IMR-90 (cell line): ENCODE measurements around the gene FAM216B. TPM values are rescaled to one million over a fixed set of nuclear protein-coding genes. Genes with fewer than 3 reads are reported as not detected.

Experiments
- ATAC-seq: fragments of 200-7000 bp; cut with Tn5 transposase; 2 replicates; pipeline ENCODE4 v1.9.1; 2020; ENCODE audit warnings: low read depth, mild to moderate bottlenecking, moderate library complexity
- BruUV-seq: library from RNA; stranded (reverse); fragments of 400-500 nt; replicated peaks from 2 replicates; lab custom pipeline; 2021; lab: Mats Ljungman, UMichigan
- CTCF ChIA-PET: fragments of 300-600 bp; formaldehyde crosslinking; extraction: SDS; loops from one replicate; lab custom pipeline; 2021; ENCODE audit warnings: antibody characterized with exemption; lab: Yijun Ruan, JAX
- POLR2A ChIA-PET: fragments of 300-600 bp; sonication (Branson Sonifier 250); formaldehyde crosslinking; loops from one replicate; lab custom pipeline; 2022; ENCODE audit warnings: antibody characterized with exemption; ENCODE audit not compliant: unreplicated experiment; lab: Charles Lee
- DNase-seq: peaks from one replicate; pipeline ENCODE4 v3.0.0; 2013
- H2AFZ ChIP-seq: replicated peaks from 2 replicates; pipeline ENCODE3; 2013; ENCODE audit warnings: low read length, mild to moderate bottlenecking; ENCODE audit not compliant: poor library complexity
- H2AK5ac ChIP-seq: 2 replicates; pipeline ENCODE4 v1.6.1; 2013; ENCODE audit warnings: low read depth, low read length, inconsistent platforms
- H2AK9ac ChIP-seq: replicated peaks from 2 replicates; pipeline ENCODE3; 2013; ENCODE audit warnings: mild to moderate bottlenecking, low read depth, low read length, moderate library complexity; ENCODE audit not compliant: poor library complexity
- H2BK120ac ChIP-seq: 2 replicates; pipeline ENCODE4 v1.6.1; 2013; ENCODE audit warnings: low read depth, low read length, inconsistent platforms
- H2BK15ac ChIP-seq: 3 replicates; pipeline ENCODE4 v1.6.1; 2013; ENCODE audit warnings: low read depth, low read length, inconsistent platforms
- H2BK20ac ChIP-seq: 2 replicates; pipeline ENCODE4 v1.6.1; 2013; ENCODE audit warnings: low read depth, mild to moderate bottlenecking, inconsistent platforms, low read length, moderate library complexity
- H2BK5ac ChIP-seq: 2 replicates; pipeline ENCODE4 v1.6.1; 2013; ENCODE audit warnings: mild to moderate bottlenecking, low read depth, low read length, inconsistent platforms; ENCODE audit not compliant: poor library complexity, severe bottlenecking
- H3K14ac ChIP-seq: replicated peaks from 2 replicates; pipeline ENCODE4 v1.6.1; 2013; ENCODE audit warnings: low read depth, low read length, inconsistent platforms
- H3K18ac ChIP-seq: 2 replicates; pipeline ENCODE4 v1.6.1; 2013; ENCODE audit warnings: low read depth, low read length, control low read depth
- H3K23ac ChIP-seq: 2 replicates; pipeline ENCODE4 v1.6.1; 2013; ENCODE audit warnings: low read depth, low read length, inconsistent platforms
- H3K27ac ChIP-seq: 2 replicates; pipeline ENCODE4 v1.5.1; 2013; ENCODE audit warnings: mild to moderate bottlenecking, control low read depth, low read length; ENCODE audit not compliant: insufficient read depth
- H3K27me3 ChIP-seq: 2 replicates; pipeline ENCODE4 v1.6.1; 2013; ENCODE audit warnings: low read length; ENCODE audit not compliant: control insufficient read depth, insufficient read depth
- H3K36me3 ChIP-seq: 2 replicates; pipeline ENCODE4 v1.6.1; 2013; ENCODE audit warnings: low read length, mixed read lengths; ENCODE audit not compliant: control insufficient read depth, insufficient read depth
- H3K4ac ChIP-seq: 2 replicates; pipeline ENCODE4 v1.6.1; 2013; ENCODE audit warnings: low read depth, low read length, inconsistent platforms
- H3K4me1 ChIP-seq: 2 replicates; pipeline ENCODE4 v1.6.1; 2013; ENCODE audit warnings: low read length, mixed read lengths; ENCODE audit not compliant: control insufficient read depth, insufficient read depth
- H3K4me2 ChIP-seq: 2 replicates; pipeline ENCODE4 v1.6.1; 2013; ENCODE audit warnings: low read depth, mild to moderate bottlenecking, control low read depth, low read length, moderate library complexity
- H3K4me3 ChIP-seq: 2 replicates; pipeline ENCODE4 v1.5.1; 2013; ENCODE audit warnings: low read depth, mild to moderate bottlenecking, control low read depth, low read length, moderate library complexity; ENCODE audit not compliant: insufficient read depth
- H3K56ac ChIP-seq: 2 replicates; pipeline ENCODE4 v1.6.1; 2013; ENCODE audit warnings: low read length, inconsistent platforms; ENCODE audit not compliant: insufficient read depth; ENCODE audit errors: extremely low read depth
- H3K79me1 ChIP-seq, 2 experiments: 2 replicates each; pipeline ENCODE4 v1.6.1; 2013; ENCODE audit warnings: low read length in 2 of 2, inconsistent platforms in 1 of 2, low read depth in 1 of 2
- H3K9ac ChIP-seq: 2 replicates; pipeline ENCODE4 v1.6.1; 2013; ENCODE audit warnings: low read depth, low read length, control low read depth
- H3K9me1 ChIP-seq: 2 replicates; pipeline ENCODE4 v1.6.1; 2013; ENCODE audit warnings: low read length, inconsistent platforms; ENCODE audit not compliant: insufficient read depth
- H3K9me3 ChIP-seq: 2 replicates; pipeline ENCODE4 v1.6.1; 2013; ENCODE audit warnings: low read length; ENCODE audit not compliant: control insufficient read depth, insufficient read depth
- H4K20me1 ChIP-seq: 2 replicates; pipeline ENCODE4 v1.6.1; 2013; ENCODE audit warnings: low read length, inconsistent platforms; ENCODE audit not compliant: insufficient read depth
- H4K5ac ChIP-seq: 2 replicates; pipeline ENCODE4 v1.6.1; 2013; ENCODE audit warnings: mild to moderate bottlenecking, low read depth, low read length, control low read depth
- H4K8ac ChIP-seq, 2 experiments: 2 replicates each; pipeline ENCODE4 v1.6.1; 2013; ENCODE audit warnings: low read depth in 2 of 2, low read length in 2 of 2, control low read depth in 1 of 2, inconsistent platforms in 1 of 2
- H4K91ac ChIP-seq: 2 replicates; pipeline ENCODE4 v1.6.1; 2013; ENCODE audit warnings: low read depth, low read length, inconsistent platforms; ENCODE audit not compliant: insufficient read depth
- MXI1 ChIP-seq: IDR thresholded peaks from 2 replicates; pipeline ENCODE4 v1.6.1; 2012; ENCODE audit warnings: low read depth, mild to moderate bottlenecking, low read length, moderate library complexity, borderline replicate concordance
- NFE2L2 ChIP-seq: fragments of 150-350 bp; IDR thresholded peaks from 2 replicates; pipeline ENCODE4 v1.6.1; 2016; ENCODE audit warnings: low read depth, mild to moderate bottlenecking, low read length
- RAD21 ChIP-seq: IDR thresholded peaks from 2 replicates; pipeline ENCODE4 v1.6.1; 2012; ENCODE audit warnings: low read length, improper control_type of control experiment
- RCOR1 ChIP-seq: IDR thresholded peaks from 2 replicates; pipeline ENCODE4 v1.6.1; 2012; ENCODE audit warnings: mild to moderate bottlenecking, low read length, improper control_type of control experiment; ENCODE audit not compliant: insufficient replicate concordance
- WGBS, 2 experiments: methylation state at CpG; one replicate each; pipeline versions ENCODE4 v1.1.5 to v1.1.7; 2013; ENCODE audit warnings: missing lambda C conversion rate in 2 of 2; ENCODE audit not compliant: insufficient read length in 1 of 2; ENCODE audit errors: extremely low coverage in 2 of 2; 5-methylcytosine and 5-hydroxymethylcytosine counted together
- dilution Hi-C: fragments of 300-500 bp; cut with HindIII; formaldehyde crosslinking; loops from one replicate; pipeline ENCODE4 v1.14.3; 2018; ENCODE audit warnings: low sequenced_read_pairs; ENCODE audit not compliant: unreplicated experiment
- in situ Hi-C: fragments of 300-500 bp; cut with MboI; formaldehyde crosslinking; loops from 3 replicates; pipeline ENCODE4 v1.14.3; 2019; ENCODE audit warnings: low sequenced_read_pairs, inconsistent platforms, mixed read lengths
- intact Hi-C: fragments of 100-400 bp; cut with micrococcal nuclease; formaldehyde crosslinking; loops from 2 replicates; pipeline ENCODE4 v1.10.0; 2022
- polyA plus RNA-seq, 3 experiments: library from polyadenylated mRNA; depleted of rRNA; stranded (reverse); fragments of >200 nt; gene quantifications; 2 replicates each; pipeline ENCODE4 v1.2.3, GENCODE V29; 2012; ENCODE audit warnings: low replicate concordance in 1 of 3
- total RNA-seq: library from RNA; depleted of rRNA; stranded (reverse); fragments of >200 nt; gene quantifications from 2 replicates; pipeline ENCODE4 v1.2.3, GENCODE V29; 2012
- TF ChIP-seq, protein P1 (sequence below): conservative IDR thresholded peaks from 2 replicates; pipeline ENCODE4 v1.5.1; 2012; ENCODE audit warnings: mild to moderate bottlenecking, low read depth, low read length, improper control_type of control experiment

The FAM216B gene
- total and polyA plus RNA-seq, 2 of the 4 experiments (the other 2 are of a cell fraction), result not detected

GRCh38 chr13:42800109-42800643 is 18.8 kb downstream of the FAM216B start:
- H4K5ac ChIP-seq, result no peak overlapping the region
- no peaks in the 10 kb centered on the region for H3K27me3 ChIP-seq
- no peak overlapping the region for H3K14ac ChIP-seq
- H3K4me2 ChIP-seq, result no peak overlapping the region
- no peak overlapping the region for H4K8ac ChIP-seq
- H2BK15ac ChIP-seq, result no peak overlapping the region
- dilution Hi-C loops (no loop called here), intact Hi-C loops (no loop called here), in situ Hi-C loops (no loop called here)
- DNase-seq (no peak), ATAC-seq (no peak)
- no peak overlapping the region for H3K23ac ChIP-seq
- no peak overlapping the region for H2BK20ac ChIP-seq
- POLR2A ChIA-PET, result no interaction called here
- no peak overlapping the region for H2BK5ac ChIP-seq
- H3K56ac ChIP-seq, result no peak overlapping the region
- CTCF ChIA-PET, result no interaction called here
- no peak overlapping the region for H2AK9ac ChIP-seq
- H4K91ac ChIP-seq, result no peak overlapping the region
- no peaks in the 10 kb centered on the region for H3K9me1 ChIP-seq
- H2AFZ ChIP-seq, result no peak overlapping the region
- no peaks in the 10 kb centered on the region for H3K9me3 ChIP-seq
- no peak overlapping the region for H3K4ac ChIP-seq
- no peak overlapping the region for H2AK5ac ChIP-seq
- BruUV-seq, result no TSS peak
- WGBS, 2 experiments, result 75% methylated on average over 2 of the region's 5 CpGs; no CpG with 5 or more reads in 1 of the 2 experiments
- no peaks in the 10 kb centered on the region for H3K36me3 ChIP-seq
- H3K4me3 ChIP-seq, result no peak overlapping the region
- TF ChIP-seq, protein P1, sequence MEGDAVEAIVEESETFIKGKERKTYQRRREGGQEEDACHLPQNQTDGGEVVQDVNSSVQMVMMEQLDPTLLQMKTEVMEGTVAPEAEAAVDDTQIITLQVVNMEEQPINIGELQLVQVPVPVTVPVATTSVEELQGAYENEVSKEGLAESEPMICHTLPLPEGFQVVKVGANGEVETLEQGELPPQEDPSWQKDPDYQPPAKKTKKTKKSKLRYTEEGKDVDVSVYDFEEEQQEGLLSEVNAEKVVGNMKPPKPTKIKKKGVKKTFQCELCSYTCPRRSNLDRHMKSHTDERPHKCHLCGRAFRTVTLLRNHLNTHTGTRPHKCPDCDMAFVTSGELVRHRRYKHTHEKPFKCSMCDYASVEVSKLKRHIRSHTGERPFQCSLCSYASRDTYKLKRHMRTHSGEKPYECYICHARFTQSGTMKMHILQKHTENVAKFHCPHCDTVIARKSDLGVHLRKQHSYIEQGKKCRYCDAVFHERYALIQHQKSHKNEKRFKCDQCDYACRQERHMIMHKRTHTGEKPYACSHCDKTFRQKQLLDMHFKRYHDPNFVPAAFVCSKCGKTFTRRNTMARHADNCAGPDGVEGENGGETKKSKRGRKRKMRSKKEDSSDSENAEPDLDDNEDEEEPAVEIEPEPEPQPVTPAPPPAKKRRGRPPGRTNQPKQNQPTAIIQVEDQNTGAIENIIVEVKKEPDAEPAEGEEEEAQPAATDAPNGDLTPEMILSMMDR, result no peak
- no peak for TF ChIP-seq MXI1
- TF ChIP-seq NFE2L2, result no peak
- no peak for TF ChIP-seq RAD21
- no peak for TF ChIP-seq RCOR1
- H2BK120ac ChIP-seq, result no peak overlapping the region
- H3K79me1 ChIP-seq, result no peaks in the 10 kb centered on the region
- no peaks in the 10 kb centered on the region for H4K20me1 ChIP-seq
- H3K18ac ChIP-seq, result no peak overlapping the region
- H3K27ac ChIP-seq, result no peak overlapping the region
- no peaks in the 10 kb centered on the region for H3K4me1 ChIP-seq
- H3K9ac ChIP-seq, result no peak overlapping the region
